Neural cell (in vitro differentiated cells): ENCODE results near the gene AGBL3. TPM values are rescaled to one million over a fixed set of nuclear protein-coding genes. Genes with fewer than 3 reads are reported as not detected.

ENCODE experiments used
- H2AFZ ChIP-seq: fragments of 200-600, 300-800 bp; sonication (generic), shearing (Covaris generic); 2 replicates; pipeline ENCODE4 v1.6.0; 2014; ENCODE audit warnings: low read depth, mild to moderate bottlenecking, antibody characterized with exemption, low read length, moderate library complexity
- H3F3A ChIP-seq: fragments of 200-600 bp; shearing (Covaris generic); 2 replicates; pipeline ENCODE4 v1.6.1; 2016; ENCODE audit warnings: mild to moderate bottlenecking, moderate library complexity, mixed read lengths, antibody characterized with exemption, low read length; ENCODE audit not compliant: insufficient read depth, poor library complexity, severe bottlenecking
- H3K27ac ChIP-seq: fragments of 200-600, 300-800 bp; sonication (generic), shearing (Covaris generic); 2 replicates; pipeline ENCODE4 v1.5.1; 2014; ENCODE audit warnings: mild to moderate bottlenecking, low read length, moderate library complexity
- H3K27me3 ChIP-seq: fragments of 300-800, 200-600 bp; sonication (generic), shearing (Covaris generic); 2 replicates; pipeline ENCODE4 v1.6.0; 2014; ENCODE audit warnings: mild to moderate bottlenecking, low read depth, low read length, moderate library complexity; ENCODE audit not compliant: insufficient read depth
- H3K36me3 ChIP-seq: fragments of 300-800, 200-600 bp; sonication (generic), shearing (Covaris generic); 2 replicates; pipeline ENCODE4 v1.5.1; 2014; ENCODE audit warnings: mild to moderate bottlenecking, antibody characterized with exemption, low read length, moderate library complexity; ENCODE audit not compliant: insufficient read depth
- H3K4me2 ChIP-seq: fragments of 300-800, 200-600 bp; sonication (generic), shearing (Covaris generic); 2 replicates; pipeline ENCODE4 v1.6.0; 2014; ENCODE audit warnings: mild to moderate bottlenecking, low read length
- H3K4me3 ChIP-seq: fragments of 300-800, 200-600 bp; sonication (generic), shearing (Covaris generic); 2 replicates; pipeline ENCODE4 v1.5.1; 2014; ENCODE audit warnings: mild to moderate bottlenecking, low read length, moderate library complexity
- H3K79me2 ChIP-seq: fragments of 200-600 bp; shearing (Covaris generic); replicated peaks from 2 replicates; pipeline ENCODE4 v1.6.0; 2014; ENCODE audit warnings: mild to moderate bottlenecking, low read length, moderate library complexity; ENCODE audit not compliant: insufficient read depth
- H3K9ac ChIP-seq: fragments of 300-800, 200-600 bp; sonication (generic), shearing (Covaris generic); 2 replicates; pipeline ENCODE4 v1.6.1; 2016; ENCODE audit warnings: mild to moderate bottlenecking, low read length, mixed read lengths
- H3K9me2 ChIP-seq: fragments of 200-600 bp; shearing (Covaris generic); 2 replicates; pipeline ENCODE4 v1.6.1; 2016; ENCODE audit warnings: mild to moderate bottlenecking, low read length, mixed read lengths; ENCODE audit not compliant: insufficient read depth
- H3K9me3 ChIP-seq: fragments of 200-600, 300-800 bp; sonication (generic), shearing (Covaris generic); 2 replicates; pipeline ENCODE4 v1.6.1; 2016; ENCODE audit warnings: mild to moderate bottlenecking, mixed run types, low read length, moderate library complexity, mixed read lengths
- H4K20me1 ChIP-seq: fragments of 200-600 bp; shearing (Covaris generic); 2 replicates; pipeline ENCODE4 v1.6.1; 2016; ENCODE audit warnings: mild to moderate bottlenecking, mixed run types; ENCODE audit not compliant: insufficient read depth
- CTCF ChIP-seq: fragments of 450-650 bp; IDR thresholded peaks from 2 replicates; pipeline ENCODE4 v1.5.1; 2014; ENCODE audit warnings: antibody characterized with exemption, mild to moderate bottlenecking, moderate library complexity; ENCODE audit not compliant: poor library complexity, severe bottlenecking
- EP300 ChIP-seq: fragments of 450-650 bp; conservative IDR thresholded peaks from 2 replicates; pipeline ENCODE4 v1.6.1; 2014; ENCODE audit warnings: antibody characterized with exemption, mild to moderate bottlenecking, moderate library complexity; ENCODE audit not compliant: poor library complexity, severe bottlenecking
- EZH2 ChIP-seq: fragments of 200-600, 300-800 bp; shearing (Covaris generic), sonication (generic); IDR thresholded peaks from 2 replicates; pipeline ENCODE4 v1.6.1; 2014; ENCODE audit warnings: antibody characterized with exemption, low read length, borderline replicate concordance, mild to moderate bottlenecking; ENCODE audit not compliant: insufficient read depth, poor library complexity, severe bottlenecking
- MXI1 ChIP-seq: fragments of 450-650 bp; conservative IDR thresholded peaks from 2 replicates; pipeline ENCODE4 v1.6.1; 2014; ENCODE audit warnings: antibody characterized with exemption, mild to moderate bottlenecking; ENCODE audit not compliant: poor library complexity, severe bottlenecking
- POLR2AphosphoS5 ChIP-seq: IDR thresholded peaks from 2 replicates; pipeline ENCODE4 v1.6.1; 2012
- RAD21 ChIP-seq: fragments of 450-650 bp; conservative IDR thresholded peaks from 2 replicates; pipeline ENCODE4 v1.6.1; 2014; ENCODE audit warnings: antibody characterized with exemption, mild to moderate bottlenecking, moderate library complexity
- SMC3 ChIP-seq: fragments of 450-650 bp; conservative IDR thresholded peaks from 2 replicates; pipeline ENCODE4 v1.6.1; 2014; ENCODE audit warnings: antibody characterized with exemption, mild to moderate bottlenecking, moderate library complexity; ENCODE audit not compliant: poor library complexity
- TAF1 ChIP-seq: IDR thresholded peaks from 2 replicates; pipeline ENCODE4 v1.6.1; 2012; ENCODE audit warnings: low read depth
- polyA plus RNA-seq: library from polyadenylated mRNA; depleted of rRNA; stranded (reverse); fragments of >200 nt; gene quantifications from 2 replicates; pipeline ENCODE4 v1.2.3, GENCODE V29; 2014
- TF ChIP-seq, protein P1 (sequence below): IDR thresholded peaks from 2 replicates; pipeline ENCODE4 v1.6.1; 2012; ENCODE audit warnings: borderline replicate concordance

The AGBL3 gene
- polyA plus RNA-seq, 1 donor from 2014 or later: 9.5 TPM

- Histone ChIP-seq H3F3A (no peaks in the 10 kb centered on the region), H3K36me3 (peaks cover under 1% of the 10 kb centered on the region), H3K4me3 (no peak overlapping the region), H3K9me3 (no peaks in the 10 kb centered on the region), H3K27me3 (no peaks in the 10 kb centered on the region), H3K4me2 (no peak overlapping the region), H3K27ac (no peak overlapping the region), H3K79me2 (peaks cover 17% of the 10 kb centered on the region), H2AFZ (no peak overlapping the region), H3K9ac (no peak overlapping the region), H3K9me2 (no peaks in the 10 kb centered on the region), H4K20me1 (no peaks in the 10 kb centered on the region)
- TF ChIP-seq CTCF (no peak), SMC3 (no peak), TAF1 (no peak), RAD21 (no peak), POLR2AphosphoS5 (no peak), EZH2 (no peak), EP300 (no peak), MXI1 (no peak)
- TF ChIP-seq, protein P1, sequence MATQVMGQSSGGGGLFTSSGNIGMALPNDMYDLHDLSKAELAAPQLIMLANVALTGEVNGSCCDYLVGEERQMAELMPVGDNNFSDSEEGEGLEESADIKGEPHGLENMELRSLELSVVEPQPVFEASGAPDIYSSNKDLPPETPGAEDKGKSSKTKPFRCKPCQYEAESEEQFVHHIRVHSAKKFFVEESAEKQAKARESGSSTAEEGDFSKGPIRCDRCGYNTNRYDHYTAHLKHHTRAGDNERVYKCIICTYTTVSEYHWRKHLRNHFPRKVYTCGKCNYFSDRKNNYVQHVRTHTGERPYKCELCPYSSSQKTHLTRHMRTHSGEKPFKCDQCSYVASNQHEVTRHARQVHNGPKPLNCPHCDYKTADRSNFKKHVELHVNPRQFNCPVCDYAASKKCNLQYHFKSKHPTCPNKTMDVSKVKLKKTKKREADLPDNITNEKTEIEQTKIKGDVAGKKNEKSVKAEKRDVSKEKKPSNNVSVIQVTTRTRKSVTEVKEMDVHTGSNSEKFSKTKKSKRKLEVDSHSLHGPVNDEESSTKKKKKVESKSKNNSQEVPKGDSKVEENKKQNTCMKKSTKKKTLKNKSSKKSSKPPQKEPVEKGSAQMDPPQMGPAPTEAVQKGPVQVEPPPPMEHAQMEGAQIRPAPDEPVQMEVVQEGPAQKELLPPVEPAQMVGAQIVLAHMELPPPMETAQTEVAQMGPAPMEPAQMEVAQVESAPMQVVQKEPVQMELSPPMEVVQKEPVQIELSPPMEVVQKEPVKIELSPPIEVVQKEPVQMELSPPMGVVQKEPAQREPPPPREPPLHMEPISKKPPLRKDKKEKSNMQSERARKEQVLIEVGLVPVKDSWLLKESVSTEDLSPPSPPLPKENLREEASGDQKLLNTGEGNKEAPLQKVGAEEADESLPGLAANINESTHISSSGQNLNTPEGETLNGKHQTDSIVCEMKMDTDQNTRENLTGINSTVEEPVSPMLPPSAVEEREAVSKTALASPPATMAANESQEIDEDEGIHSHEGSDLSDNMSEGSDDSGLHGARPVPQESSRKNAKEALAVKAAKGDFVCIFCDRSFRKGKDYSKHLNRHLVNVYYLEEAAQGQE: no peak
Observed at GRCh38 chr7:134991469-134992339, 5.4 kb downstream of the AGBL3 start.

- Histone ChIP-seq H3K36me3 (peaks cover 6% of the 10 kb centered on the region), H3K9ac (no peak overlapping the region), H3F3A (no peaks in the 10 kb centered on the region), H3K79me2 (peaks cover 8% of the 10 kb centered on the region), H3K9me3 (no peaks in the 10 kb centered on the region), H3K27ac (no peak overlapping the region), H3K4me3 (no peak overlapping the region), H3K9me2 (no peaks in the 10 kb centered on the region), H3K27me3 (no peaks in the 10 kb centered on the region), H3K4me2 (no peak overlapping the region), H4K20me1 (no peaks in the 10 kb centered on the region), H2AFZ (no peak overlapping the region)
- TF ChIP-seq SMC3 (no peak), RAD21 (no peak), TAF1 (no peak), POLR2AphosphoS5 (no peak), EZH2 (no peak), EP300 (no peak), CTCF (no peak)
- TF ChIP-seq, protein P1: no peak
Observed at GRCh38 chr7:134992626-134993179, 6.4 kb downstream of the AGBL3 start.
